Esophagus (tissue), 2 donors: ENCODE data around the gene RASGRP1. TPM values are rescaled to one million over a fixed set of nuclear protein-coding genes. Genes with fewer than 3 reads are reported as not detected.
A peak's percentile ranks its signal among the peaks of the same experiment; 100 is the strongest.
"Not testable (repeated sequence)": the region's sequence is repeated elsewhere in the genome, so short reads cannot be mapped to it uniquely, and the experiment has no call there.

Source experiments
- H3K27ac ChIP-seq, 2 donors: one replicate each; pipeline ENCODE4 v1.5.1; 2013; ENCODE audit warnings: low read depth in 2 of 2, mild to moderate bottlenecking in 2 of 2, inconsistent platforms in 1 of 2, low read length in 1 of 2, moderate library complexity in 1 of 2
- H3K27me3 ChIP-seq, 2 donors: one replicate each; pipeline ENCODE4 v1.6.1; 2013; ENCODE audit warnings: low read length in 2 of 2, control low read depth in 1 of 2, mild to moderate bottlenecking in 1 of 2; ENCODE audit not compliant: insufficient read depth in 2 of 2, control insufficient read depth in 1 of 2
- H3K36me3 ChIP-seq, 2 donors: one replicate each; pipeline ENCODE4 v1.6.1; 2013; ENCODE audit warnings: low read length in 1 of 2; ENCODE audit not compliant: control insufficient read depth in 2 of 2, insufficient read depth in 2 of 2
- H3K4me1 ChIP-seq, 2 donors: one replicate each; pipeline ENCODE4 v1.6.1; 2013; ENCODE audit warnings: low read length in 1 of 2; ENCODE audit not compliant: control insufficient read depth in 2 of 2, insufficient read depth in 2 of 2
- H3K4me3 ChIP-seq, 2 donors: one replicate each; pipeline ENCODE4 v1.5.1; 2013; ENCODE audit warnings: low read length in 2 of 2, mild to moderate bottlenecking in 2 of 2, low read depth in 1 of 2, moderate library complexity in 1 of 2
- H3K9me3 ChIP-seq, 2 donors: one replicate each; pipeline ENCODE4 v1.6.1; 2013; ENCODE audit warnings: mild to moderate bottlenecking in 2 of 2, low read depth in 1 of 2, low read length in 1 of 2, moderate library complexity in 1 of 2; ENCODE audit not compliant: control insufficient read depth in 2 of 2, insufficient read depth in 1 of 2
- WGBS, 2 donors: extraction: QIAGEN DNeasy Blood & Tissue Kit; methylation state at CpG; one replicate each; pipeline ENCODE4 v1.1.7; 2013; 5-methylcytosine and 5-hydroxymethylcytosine counted together
- polyA plus RNA-seq, 2 donors: library from polyadenylated mRNA; stranded (reverse); fragments of 200-250 nt; gene quantifications; one replicate each; pipeline ENCODE4 v1.2.3, GENCODE V29; 2013
- donor health status: healthy with polysubstance abuse.
- donor health status: Bipolar disorder and iron deficiency.

The RASGRP1 gene
- polyA plus RNA-seq, 2 donors, result 2.5 to 4.0 TPM

DNA sequence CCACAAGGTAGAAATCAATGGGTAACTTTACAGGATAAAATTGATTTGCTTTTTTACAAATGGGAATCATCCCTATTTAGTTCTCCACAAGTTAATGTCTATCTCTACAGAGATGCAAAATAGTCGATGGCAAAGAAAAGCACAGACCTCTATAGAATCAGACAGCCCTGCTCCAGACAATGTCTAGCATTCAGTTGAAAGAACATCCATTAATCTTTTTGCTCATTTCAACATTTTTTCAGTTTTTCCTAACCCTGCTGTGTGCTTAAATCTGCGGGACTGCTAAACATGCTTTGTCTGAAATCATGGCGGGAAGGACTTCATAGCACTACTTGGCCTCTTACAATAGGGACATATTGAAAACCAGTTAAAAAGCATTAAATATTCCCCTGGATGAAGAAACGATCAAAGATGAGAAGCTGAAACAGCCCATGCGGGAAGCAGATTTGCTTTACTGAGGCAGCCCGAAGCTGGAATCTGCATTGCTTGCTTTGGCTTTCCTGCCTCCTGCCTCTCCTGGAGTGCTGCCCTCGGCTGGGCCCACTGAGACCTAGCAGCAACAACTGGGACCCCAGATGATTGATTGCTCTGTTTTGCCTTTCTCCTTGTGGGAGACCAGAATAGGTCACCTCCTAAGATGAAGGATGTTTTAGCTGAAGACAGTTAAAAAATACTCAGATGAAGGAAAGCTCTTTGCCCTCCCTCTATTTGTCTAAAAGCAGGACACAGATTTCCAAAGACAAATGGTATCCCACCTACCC is 38.5 kb upstream of the RASGRP1 start:
- Histone ChIP-seq H3K27ac (no peak overlapping the region), H3K27me3 (no peaks in the 10 kb centered on the region), H3K4me3 (no peak overlapping the region), H3K9me3 (no peaks in the 10 kb centered on the region), H3K4me1 (no peaks in the 10 kb centered on the region), H3K36me3 (no peaks in the 10 kb centered on the region)
- WGBS, 2 donors, result 78% methylated on average over 7 of the region's 7 CpGs

DNA sequence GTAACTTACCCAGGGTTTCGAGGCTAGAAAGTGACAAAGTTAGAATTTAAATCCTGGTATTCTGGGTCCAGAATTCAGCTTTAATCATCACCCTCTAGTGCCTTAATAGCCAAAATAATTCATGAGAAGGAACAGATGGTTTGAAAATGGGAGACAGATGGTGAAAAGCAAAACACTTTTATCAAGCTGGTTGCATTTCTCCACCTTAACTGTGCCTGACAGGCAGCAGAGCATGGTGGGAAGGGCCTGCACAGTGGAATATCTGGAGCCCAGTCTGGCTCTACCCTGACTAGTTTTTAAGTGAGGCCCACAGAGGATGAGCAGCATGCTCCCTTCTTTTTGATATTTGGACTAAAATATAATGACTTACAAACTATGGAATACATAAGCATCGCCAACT is 35.6 kb upstream of the RASGRP1 start:
- H3K4me1 ChIP-seq, result no peaks in the 10 kb centered on the region
- no peak overlapping the region for H3K27ac ChIP-seq
- H3K36me3 ChIP-seq, result no peaks in the 10 kb centered on the region
- no peaks in the 10 kb centered on the region for H3K9me3 ChIP-seq
- H3K4me3 ChIP-seq, result no peak overlapping the region
- WGBS, 2 donors, result 93 to 97% methylated on average over 2 of the region's 2 CpGs
- no peaks in the 10 kb centered on the region for H3K27me3 ChIP-seq

DNA sequence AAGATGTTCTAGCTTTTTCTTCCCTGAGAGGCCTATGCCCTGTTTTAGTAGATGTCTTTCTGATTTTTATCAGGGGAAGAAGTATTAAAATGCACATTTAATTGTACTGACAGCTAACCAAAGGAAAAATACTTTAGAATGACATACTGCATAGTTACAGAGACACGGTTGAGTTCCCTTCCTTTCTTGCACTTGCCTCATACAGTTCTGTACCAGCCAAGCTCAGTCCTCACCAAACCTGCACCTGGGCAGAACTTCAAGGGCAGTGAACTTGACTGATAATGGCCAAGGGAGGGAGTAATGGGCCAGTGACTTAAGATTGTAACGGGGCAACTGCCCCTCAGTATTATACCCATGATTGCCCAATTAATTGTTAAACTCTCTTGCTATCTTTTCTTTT is 34.1 kb upstream of the RASGRP1 start:
- 51 to 65% methylated on average over 2 of the region's 2 CpGs for WGBS, 2 donors
- H3K27me3 ChIP-seq, result no peaks in the 10 kb centered on the region

DNA sequence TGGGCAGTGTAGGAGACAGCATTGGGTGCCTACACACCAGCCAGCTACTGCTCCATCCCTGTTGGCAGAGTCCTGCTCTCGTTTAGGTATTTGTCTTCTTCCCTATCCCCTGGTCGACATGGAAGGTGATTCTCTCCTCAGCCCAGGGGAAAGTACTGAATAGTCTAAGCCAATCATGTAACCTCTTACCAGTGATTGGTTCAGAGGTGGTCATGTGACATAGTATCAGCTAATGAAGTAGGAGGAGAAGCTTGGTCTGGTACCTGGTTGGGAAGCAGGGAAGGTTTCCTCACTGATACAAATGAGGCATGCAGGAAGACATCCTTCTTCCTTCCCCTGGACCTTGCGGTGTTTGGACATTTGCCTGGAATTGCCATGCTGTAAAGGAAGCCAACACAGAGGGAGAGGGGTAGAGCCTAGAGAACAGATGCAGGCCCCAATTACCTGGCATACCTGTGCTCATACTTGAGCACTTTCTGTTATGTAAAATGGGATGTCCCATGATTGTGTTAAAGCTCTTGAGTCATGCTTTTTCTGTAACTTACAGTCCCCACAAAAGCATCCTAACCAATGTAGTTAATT is 32.7 kb upstream of the RASGRP1 start:
- Histone ChIP-seq H3K27me3 (no peaks in the 10 kb centered on the region), H3K4me3 (no peak overlapping the region), H3K36me3 (no peaks in the 10 kb centered on the region), H3K9me3 (no peaks in the 10 kb centered on the region), H3K4me1 (no peaks in the 10 kb centered on the region), H3K27ac (no peak overlapping the region)
- 75 to 77% methylated on average over 3 of the region's 3 CpGs for WGBS, 2 donors

More for the DNA sequence above, 34.1 kb upstream of the RASGRP1 start:
- no peaks in the 10 kb centered on the region for H3K4me1 ChIP-seq
- H3K4me3 ChIP-seq, result no peak overlapping the region
- H3K27ac ChIP-seq, result no peak overlapping the region
- H3K9me3 ChIP-seq, result no peaks in the 10 kb centered on the region
- no peaks in the 10 kb centered on the region for H3K36me3 ChIP-seq

DNA sequence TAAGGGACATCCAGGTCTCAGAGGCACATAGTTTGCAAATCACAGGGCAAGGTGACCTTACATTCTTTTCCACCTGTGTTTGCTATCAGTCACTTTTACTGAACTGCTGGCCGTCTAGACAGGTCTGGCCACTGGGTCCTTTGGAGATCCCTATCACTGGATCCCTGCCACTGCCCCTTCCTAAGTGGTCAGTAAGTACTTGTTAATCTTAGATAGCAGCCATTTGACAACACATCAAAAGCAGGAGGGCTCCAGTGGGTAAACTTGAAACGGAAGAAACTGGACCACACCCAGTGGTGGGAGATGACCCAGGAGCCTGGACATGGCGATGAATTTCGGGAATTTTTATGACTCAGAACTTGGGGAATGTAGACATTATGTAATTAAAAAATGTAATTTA is 28.9 kb upstream of the RASGRP1 start:
- Histone ChIP-seq H3K4me1 (no peaks in the 10 kb centered on the region), H3K36me3 (no peaks in the 10 kb centered on the region), H3K4me3 (no peak overlapping the region), H3K27ac (no peak overlapping the region), H3K9me3 (no peaks in the 10 kb centered on the region), H3K27me3 (no peaks in the 10 kb centered on the region)
- WGBS, 2 donors, result 50 to 61% methylated on average over 4 of the region's 4 CpGs

DNA sequence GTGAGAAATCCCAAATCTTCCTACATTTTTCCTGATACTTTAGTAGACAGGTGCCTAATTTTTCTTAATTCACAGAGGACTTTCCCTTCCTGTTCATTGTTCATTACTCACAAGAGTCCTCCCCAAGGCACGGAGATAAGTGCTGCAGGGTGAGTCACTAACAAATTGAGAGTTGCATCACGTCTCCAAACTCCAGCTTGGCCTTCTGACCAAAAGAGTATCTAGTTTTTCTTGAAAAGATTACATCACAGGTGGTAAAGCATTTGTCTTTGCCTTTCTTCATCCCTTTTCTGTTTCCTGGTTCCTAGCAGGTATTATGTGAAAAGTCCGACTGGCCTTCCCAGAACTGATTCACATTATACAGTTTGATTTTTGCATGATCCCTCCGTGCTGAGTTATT is 24.9 kb upstream of the RASGRP1 start:
- 36 to 41% methylated on average over 4 of the region's 4 CpGs for WGBS, 2 donors
- no peaks in the 10 kb centered on the region for H3K36me3 ChIP-seq
- peak overlapping the region; percentile 58 to 75 for H3K27ac ChIP-seq
- H3K27me3 ChIP-seq, result no peaks in the 10 kb centered on the region
- no peaks in the 10 kb centered on the region for H3K4me1 ChIP-seq
- no peak overlapping the region for H3K4me3 ChIP-seq
- no peaks in the 10 kb centered on the region for H3K9me3 ChIP-seq

DNA sequence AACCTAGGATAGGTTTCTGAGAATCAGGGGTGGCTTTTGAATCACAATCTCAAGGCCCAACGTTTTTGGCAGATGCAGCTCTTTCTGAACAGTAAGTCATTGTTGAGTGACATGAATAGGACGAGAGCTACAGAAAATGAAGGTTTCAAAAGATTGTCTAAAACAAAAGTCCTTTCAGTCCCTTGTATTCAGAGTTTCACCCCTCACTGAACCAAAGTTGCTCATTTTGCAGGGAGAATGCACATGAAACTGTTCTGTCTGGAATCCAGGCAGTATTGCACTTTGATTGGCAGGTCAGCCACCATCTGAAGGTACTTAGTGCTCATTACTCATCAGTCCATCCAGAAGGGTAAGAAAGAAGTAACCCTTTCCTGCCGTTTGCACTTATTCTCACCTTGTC is 24.1 kb upstream of the RASGRP1 start:
- Histone ChIP-seq H3K9me3 (no peaks in the 10 kb centered on the region), H3K27ac (no peak overlapping the region), H3K4me1 (no peaks in the 10 kb centered on the region), H3K4me3 (no peak overlapping the region), H3K36me3 (no peaks in the 10 kb centered on the region), H3K27me3 (no peaks in the 10 kb centered on the region)
- 41 to 46% methylated on average over 3 of the region's 3 CpGs for WGBS, 2 donors

DNA sequence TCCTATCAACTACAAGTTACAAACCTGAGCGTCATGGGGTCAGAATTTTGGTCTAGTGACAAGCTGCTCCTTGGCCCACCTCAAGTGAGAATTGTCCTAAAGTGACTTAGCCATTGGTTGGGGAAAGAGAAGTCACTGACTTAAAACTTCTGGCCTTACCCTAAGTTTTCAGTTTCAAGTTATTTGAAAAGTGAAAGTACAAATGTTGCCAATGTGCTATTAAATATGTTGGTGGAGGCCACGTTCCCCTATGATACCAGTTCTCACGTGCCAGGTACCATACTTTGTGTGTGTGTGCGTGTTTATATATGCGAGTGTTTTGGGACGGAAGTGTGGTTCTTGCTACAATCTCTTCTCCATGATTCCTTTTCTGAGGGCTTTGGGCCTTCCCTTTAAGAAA is 22.6 kb upstream of the RASGRP1 start:
- no peaks in the 10 kb centered on the region for H3K36me3 ChIP-seq

DNA sequence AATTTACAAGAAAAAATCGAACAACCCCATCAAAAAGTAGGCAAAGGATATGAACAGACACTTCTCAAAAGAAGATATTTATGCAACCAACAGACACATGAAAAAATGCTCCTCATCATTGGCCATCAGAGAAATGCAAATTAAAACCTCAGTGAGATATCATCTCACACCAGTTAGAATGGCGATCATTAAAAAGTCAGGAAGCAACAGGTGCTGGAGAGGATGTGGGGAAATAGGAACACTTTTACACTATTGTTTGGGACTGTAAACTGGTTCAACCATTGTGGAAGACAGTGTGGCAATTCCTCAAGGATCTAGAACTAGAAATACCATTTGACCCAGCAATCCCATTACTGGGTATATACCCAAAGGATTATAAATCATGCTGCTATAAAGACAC is 21.4 kb upstream of the RASGRP1 start:
- H3K4me3 ChIP-seq, H3K27me3 ChIP-seq, H3K9me3 ChIP-seq, H3K4me1 ChIP-seq, H3K27ac ChIP-seq, H3K36me3 ChIP-seq: not testable (repeated sequence)
- 96 to 98% methylated on average over 2 of the region's 2 CpGs for WGBS, 2 donors

More for the DNA sequence above, 22.6 kb upstream of the RASGRP1 start:
- Histone ChIP-seq H3K27ac (no peak overlapping the region), H3K27me3 (no peaks in the 10 kb centered on the region), H3K4me3 (no peak overlapping the region), H3K9me3 (no peaks in the 10 kb centered on the region), H3K4me1 (no peaks in the 10 kb centered on the region)
- WGBS, 2 donors, result 67 to 70% methylated on average over 6 of the region's 6 CpGs

DNA sequence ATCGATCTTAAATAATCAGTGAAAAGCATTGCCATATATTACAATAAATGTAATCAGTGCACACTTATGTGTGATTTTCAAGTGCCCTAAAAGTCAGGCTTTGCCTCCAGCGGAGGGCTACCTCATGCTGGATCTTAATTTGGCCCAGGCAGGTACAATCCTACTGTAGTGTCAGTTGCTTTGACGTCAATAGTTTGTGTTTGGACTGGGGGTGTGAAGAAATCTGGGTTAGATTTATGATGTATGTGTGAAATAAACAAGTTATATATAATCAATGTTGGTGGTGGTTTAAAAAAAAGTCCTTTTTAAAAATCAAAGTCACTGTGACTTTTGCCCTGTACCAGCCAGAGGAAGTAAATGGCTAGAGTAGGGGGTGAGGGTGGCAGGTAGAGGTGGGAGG is 14.0 kb upstream of the RASGRP1 start:
- 85 to 88% methylated on average over 3 of the region's 3 CpGs for WGBS, 2 donors
- Histone ChIP-seq H3K4me3 (no peak overlapping the region), H3K36me3 (no peaks in the 10 kb centered on the region), H3K27me3 (no peaks in the 10 kb centered on the region), H3K9me3 (peaks cover 0 to 1% of the 10 kb centered on the region in 2 donors), H3K4me1 (no peaks in the 10 kb centered on the region), H3K27ac (no peak overlapping the region)
